GM18858 (cell line): ENCODE results near the gene FBN3.
"Not testable (repeated sequence)": the region's sequence is repeated elsewhere in the genome, so short reads cannot be mapped to it uniquely, and the experiment has no call there.

ENCODE experiments used
- ATAC-seq: cut with Tn5 transposase; IDR thresholded peaks from one replicate; pipeline ENCODE4 v1.9.1; 2021; ENCODE audit not compliant: unreplicated experiment

Gene FBN3

DNA sequence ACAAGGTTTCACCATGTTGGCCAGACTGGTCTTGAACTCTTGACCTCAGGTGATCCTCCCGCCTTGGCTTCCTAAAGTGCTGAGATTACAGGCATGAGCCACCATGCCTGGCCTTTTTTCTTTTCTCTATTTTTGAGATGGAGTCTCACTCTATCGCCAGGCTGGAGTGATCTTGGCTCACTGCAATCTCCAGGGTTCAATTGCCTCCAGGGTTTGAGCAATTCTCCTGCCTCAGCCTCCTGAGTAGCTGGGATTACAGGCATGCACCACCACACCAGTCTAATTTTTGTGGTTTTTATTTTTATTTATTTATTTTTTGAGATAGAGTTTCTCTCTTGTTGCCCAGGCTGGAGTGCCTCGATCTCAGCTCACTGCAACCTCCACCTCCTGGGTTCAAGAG, 125.1 kb downstream of the FBN3 start:
- ATAC-seq, result not testable (repeated sequence)

DNA sequence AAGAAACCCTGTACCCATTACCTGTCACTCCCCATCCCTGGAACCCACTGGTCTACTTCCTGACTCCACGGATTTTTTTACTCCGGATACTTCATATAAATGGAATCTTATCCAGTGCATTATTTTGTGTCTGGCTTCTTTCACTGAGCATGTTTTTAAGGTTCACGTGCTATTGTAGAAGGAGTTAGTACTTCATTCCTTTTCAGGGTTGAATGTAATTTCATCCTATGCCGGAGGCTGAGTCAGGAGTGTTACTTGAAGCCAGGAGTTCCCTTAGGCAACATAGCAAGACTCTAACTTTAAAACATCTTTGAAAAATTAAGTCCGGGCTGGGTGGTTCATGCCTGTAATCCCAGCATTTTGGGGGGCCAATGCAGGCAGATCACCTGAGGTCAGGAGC, 126.0 kb downstream of the FBN3 start:
- ATAC-seq, result no peak

DNA sequence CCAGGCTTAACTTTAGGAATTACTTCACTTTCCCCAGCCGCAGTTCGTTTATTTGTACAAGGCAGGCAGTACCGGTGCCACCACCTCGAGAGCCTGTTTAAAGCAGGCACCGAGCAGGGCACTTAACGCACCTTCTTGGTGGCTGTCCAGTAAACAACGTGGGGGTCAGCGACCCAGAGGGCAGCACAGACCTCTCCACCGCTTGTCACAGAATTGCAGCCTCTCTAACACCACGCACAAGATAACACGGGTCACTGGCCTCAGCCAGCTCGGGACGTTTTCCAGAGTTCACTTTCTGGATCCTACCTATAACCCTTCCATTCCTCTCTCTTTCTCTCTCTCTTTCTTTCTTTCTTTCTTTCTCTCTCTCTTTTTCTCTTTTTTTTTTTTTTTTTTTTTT, 127.1 kb downstream of the FBN3 start:
- no peak for ATAC-seq

DNA sequence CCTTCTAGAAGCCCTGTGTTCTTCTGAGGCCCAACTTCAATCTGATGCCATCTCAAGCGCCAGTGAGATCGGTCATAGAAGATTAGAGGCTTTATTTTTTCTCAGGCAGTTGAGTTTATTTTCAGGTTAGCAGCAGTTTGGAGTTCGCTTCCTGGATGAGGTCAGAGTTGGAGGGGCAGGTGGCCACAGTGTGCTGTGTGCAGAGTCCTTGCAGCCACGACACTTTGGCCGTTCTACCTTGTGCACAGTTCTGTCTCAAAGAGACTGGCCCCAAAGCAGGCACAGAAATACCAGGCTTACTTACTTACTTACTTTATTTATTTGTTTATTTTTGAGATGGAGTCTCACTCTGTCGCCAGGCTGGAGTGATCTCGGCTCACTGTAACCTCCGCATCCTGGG, 128.0 kb downstream of the FBN3 start:
- ATAC-seq, result no peak

DNA sequence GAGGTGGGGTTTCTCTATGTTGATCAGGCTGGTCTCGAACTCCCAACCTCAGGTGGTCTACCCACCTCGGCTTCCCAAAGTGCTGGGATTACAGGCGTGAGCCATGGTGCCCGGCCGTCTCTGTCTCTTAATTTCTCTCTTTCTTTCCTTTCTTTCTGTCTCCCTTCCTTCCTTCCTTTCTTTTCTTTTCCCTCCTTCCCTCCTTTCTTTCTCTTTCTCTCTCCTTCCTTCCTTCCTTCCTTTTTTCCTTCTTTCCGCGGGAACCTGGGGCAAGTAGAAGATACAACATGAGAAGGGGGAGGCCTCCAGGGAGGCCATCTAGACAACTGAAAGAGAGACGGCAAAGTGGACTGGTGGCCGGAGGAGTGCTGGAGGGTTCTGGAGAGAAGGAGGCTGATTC, 128.7 kb downstream of the FBN3 start:
- ATAC-seq, result no peak

DNA sequence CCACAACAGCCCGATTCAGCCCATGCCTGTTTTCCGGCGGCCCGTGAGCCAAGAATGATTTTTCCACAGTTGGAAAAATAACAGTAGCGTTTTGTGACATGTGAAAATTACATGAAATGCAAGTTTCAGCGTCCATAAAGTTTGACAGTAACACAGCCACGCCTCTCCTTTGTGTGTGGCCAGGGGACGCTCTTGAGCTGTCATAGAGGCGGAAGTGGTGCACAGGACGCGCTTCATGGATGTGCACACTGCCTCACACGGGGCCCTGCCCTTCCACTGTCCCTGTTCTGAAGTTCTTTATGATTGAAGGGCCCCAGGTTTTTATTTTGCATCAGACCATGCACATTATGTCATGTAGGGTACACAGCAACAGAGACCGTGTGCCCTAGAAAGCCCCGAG, 131.6 kb downstream of the FBN3 start:
- ATAC-seq, result no peak
